GM18499 (cell line): Measurements from ENCODE around the gene NPIPA7.
"Not testable (repeated sequence)": the region's sequence is repeated elsewhere in the genome, so short reads cannot be mapped to it uniquely, and the experiment has no call there.

Source experiments
- ATAC-seq: cut with Tn5 transposase; IDR thresholded peaks from one replicate; pipeline ENCODE4 v1.9.1; 2021; ENCODE audit warnings: moderate number of reproducible peaks; ENCODE audit not compliant: insufficient read depth, unreplicated experiment

NPIPA7 gene

DNA sequence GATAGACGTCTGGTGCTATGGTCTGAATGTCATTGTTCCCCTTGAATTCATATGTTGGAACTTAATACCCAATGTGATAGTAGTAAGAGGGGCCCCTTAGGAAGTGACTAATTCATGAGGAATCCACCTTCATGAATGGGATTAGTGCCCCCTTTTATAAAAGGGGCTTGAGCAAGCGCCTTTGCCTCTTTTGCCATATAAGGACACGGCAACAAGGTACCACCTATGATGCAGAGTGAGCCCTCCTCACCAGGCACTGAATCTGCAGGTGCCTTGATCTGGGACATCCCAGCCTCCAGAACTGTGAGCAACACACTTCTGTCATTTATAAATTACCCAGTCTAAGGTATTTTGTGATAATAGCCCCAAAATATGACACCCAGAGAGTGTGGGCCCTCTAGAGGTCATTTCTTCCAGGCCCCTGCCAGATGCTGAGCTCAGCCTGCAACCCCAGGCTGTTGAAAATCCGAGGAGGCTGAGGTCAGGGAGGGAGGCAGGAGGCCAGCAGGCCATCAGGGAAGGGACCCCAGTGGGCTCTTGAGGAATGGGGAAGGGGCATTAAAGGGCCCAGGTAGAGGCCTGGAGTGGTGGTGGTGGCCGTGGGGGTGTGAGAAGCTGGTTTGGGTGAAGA lies 39.1 kb downstream of the NPIPA7 start:
- not testable (repeated sequence) for ATAC-seq

DNA sequence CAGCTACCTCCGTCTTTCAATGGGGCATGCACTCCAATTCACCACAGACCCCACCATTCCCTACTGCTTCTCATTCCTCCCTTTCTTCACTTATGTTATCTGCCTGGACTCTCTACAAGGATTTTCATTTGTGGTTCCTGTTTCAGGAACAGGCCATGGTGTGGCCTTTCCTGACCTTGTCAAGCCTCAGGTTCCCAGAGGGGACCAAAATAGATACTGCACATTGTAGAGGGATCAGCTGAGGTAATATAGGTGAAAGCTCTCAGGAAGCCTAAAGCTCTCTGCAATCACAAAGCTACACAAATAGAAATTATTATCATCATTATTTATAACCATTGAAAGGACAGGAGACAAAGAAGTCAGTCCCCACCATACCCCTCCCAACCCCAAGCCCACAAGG lies 41.6 kb downstream of the NPIPA7 start:
- not testable (repeated sequence) for ATAC-seq

GRCh38 chr16:16425146-16425545 lies 46.2 kb downstream of the NPIPA7 start:
- not testable (repeated sequence) for ATAC-seq

GRCh38 chr16:16431135-16431534 lies 52.2 kb downstream of the NPIPA7 start:
- not testable (repeated sequence) for ATAC-seq

DNA sequence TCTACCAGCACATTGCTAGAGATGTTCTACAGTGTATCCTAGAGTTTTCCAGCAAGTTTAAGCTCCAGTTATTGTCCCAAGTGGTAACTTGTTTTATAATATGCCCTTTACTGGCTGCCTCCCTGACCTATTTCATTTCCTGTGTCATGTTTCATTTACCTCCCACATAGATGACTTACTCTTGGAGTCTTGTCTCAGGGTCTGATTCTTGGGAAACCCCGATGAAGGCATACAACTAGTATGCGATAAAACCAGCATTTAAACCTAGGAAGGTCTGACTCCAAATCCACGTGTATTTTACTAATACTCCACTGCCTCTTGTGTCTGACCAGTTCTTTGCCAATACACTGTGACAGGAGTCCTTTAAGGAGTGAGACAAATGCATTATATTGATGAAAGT lies 55.8 kb downstream of the NPIPA7 start:
- not testable (repeated sequence) for ATAC-seq

GRCh38 chr16:16441401-16441800 lies 62.5 kb downstream of the NPIPA7 start:
- ATAC-seq = not testable (repeated sequence)
